GM12873 (cell line): ENCODE results near the gene THSD7B.

Experiments used
- TF ChIP-seq, protein P1 (sequence below): IDR thresholded peaks from 2 replicates; pipeline ENCODE4 v1.5.1; 2012; ENCODE audit warnings: low read depth, mild to moderate bottlenecking, moderate library complexity, low read length, control low read depth; ENCODE audit not compliant: insufficient read depth; ENCODE audit errors: missing control alignments

The THSD7B gene

DNA sequence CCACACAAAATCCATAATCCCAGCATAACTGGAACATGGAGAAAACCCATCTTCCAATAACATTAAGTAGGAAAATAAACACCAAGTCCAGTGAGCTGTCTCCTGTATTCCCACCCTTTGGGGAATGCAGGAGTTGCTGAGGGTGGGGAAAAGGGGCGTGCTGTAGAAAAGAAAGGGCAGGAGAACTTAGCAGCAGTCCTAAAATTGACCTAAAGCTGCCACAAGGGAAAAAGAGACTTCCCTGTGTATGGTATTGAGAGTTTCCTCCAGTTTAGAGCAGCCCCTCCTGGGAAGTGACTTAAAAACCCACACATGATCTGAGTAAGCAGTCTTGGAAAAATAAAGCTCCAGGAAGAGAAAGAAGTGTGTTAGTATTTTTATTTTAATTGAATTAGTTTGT is 428.8 kb downstream of the THSD7B start:
- TF ChIP-seq, protein P1, sequence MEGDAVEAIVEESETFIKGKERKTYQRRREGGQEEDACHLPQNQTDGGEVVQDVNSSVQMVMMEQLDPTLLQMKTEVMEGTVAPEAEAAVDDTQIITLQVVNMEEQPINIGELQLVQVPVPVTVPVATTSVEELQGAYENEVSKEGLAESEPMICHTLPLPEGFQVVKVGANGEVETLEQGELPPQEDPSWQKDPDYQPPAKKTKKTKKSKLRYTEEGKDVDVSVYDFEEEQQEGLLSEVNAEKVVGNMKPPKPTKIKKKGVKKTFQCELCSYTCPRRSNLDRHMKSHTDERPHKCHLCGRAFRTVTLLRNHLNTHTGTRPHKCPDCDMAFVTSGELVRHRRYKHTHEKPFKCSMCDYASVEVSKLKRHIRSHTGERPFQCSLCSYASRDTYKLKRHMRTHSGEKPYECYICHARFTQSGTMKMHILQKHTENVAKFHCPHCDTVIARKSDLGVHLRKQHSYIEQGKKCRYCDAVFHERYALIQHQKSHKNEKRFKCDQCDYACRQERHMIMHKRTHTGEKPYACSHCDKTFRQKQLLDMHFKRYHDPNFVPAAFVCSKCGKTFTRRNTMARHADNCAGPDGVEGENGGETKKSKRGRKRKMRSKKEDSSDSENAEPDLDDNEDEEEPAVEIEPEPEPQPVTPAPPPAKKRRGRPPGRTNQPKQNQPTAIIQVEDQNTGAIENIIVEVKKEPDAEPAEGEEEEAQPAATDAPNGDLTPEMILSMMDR, result no peak

DNA sequence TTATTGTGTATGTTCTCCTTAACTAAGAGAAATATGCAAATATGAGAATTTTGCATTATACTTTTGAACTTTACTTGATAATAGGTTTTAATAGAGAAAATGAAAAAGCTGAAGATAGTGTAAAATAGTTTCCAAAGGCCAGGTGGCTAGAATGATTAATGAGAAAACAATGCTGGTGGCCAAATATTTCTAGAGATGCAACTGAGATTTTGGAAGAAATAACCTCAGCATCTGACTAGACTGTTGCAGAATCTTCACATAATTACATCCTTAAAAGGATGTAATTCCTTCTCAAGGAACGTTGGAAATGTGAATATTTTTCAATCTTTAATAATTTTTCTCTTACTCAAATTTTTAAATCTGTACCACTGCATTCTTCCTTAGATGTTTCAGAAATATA is 434.4 kb downstream of the THSD7B start:
- TF ChIP-seq, protein P1, result no peak

DNA sequence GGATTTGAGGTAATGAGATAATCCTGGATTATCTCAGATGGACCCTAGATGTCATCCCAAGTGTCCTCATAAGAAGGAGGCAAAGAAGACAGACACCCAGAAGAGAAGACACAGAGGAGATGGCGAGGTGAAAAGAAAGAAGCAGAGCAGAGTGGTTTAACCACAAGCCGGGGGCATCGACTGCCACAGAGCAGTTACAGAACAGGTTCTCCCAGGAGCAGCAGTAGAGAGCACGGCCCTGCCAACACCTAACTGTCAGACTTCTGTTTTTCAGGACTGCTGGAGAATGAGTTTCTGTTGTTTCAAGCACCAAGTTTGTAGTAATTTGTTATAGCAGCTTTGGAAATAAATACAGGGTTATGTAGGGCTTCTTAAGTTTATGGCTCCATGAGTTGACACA is 437.0 kb downstream of the THSD7B start:
- TF ChIP-seq, protein P1, result no peak

DNA sequence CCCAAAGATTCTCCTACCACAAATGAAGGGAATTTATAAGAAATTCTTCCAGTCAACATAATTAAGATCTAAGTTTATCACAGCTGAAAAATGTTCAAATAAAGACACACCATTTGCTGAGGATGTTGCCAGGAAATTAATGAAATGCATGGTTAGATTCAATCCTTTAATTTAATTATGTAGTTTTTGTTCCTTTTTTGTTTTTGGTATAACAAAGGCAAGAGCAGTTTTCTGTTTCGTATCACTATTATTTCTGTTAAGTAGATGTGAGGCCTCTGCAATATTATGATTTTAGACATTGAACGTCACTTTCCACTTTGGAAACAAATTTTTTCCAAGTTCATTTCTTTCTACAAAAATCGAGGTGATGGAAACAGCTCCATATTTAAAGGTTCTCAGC is 440.0 kb downstream of the THSD7B start:
- TF ChIP-seq, protein P1, result no peak

DNA sequence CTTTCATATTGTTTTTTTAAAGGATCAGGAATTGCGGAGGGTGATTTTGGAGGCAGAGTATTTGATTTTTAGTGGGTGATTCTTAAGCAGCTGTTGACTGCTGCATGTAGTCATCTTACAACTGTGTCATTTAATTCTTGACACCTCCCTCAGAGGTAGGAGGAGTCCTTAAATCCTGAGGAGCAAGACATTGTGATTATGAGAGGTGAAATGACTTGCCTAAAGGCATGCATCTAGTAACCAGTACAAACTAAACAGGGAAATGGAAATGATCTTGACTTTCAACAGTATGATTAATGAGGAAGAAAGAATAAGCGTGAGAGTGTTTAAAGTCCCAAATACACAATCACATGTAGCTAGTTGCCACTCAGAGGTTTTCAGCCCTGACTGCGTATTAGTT is 440.7 kb downstream of the THSD7B start:
- TF ChIP-seq, protein P1, result no peak

DNA sequence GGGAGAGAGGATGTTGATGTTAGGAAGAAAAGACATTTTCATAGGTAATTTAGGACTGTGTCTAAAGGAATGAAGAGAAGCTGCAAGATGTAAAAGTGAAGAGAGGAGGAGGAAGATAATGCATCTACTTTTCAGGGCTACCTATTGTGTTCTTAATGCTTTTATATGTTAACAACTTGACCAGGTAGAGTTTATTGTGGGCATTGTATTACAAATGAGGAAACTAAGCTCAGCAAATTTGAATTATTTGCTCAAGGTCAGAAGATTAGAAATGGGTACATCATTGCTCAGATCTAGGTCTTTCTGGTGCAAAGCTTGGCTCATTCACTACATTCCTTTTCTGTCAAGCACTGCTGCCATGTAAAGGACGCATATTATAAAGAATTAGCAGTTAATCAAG is 441.7 kb downstream of the THSD7B start:
- TF ChIP-seq, protein P1, result no peak

DNA sequence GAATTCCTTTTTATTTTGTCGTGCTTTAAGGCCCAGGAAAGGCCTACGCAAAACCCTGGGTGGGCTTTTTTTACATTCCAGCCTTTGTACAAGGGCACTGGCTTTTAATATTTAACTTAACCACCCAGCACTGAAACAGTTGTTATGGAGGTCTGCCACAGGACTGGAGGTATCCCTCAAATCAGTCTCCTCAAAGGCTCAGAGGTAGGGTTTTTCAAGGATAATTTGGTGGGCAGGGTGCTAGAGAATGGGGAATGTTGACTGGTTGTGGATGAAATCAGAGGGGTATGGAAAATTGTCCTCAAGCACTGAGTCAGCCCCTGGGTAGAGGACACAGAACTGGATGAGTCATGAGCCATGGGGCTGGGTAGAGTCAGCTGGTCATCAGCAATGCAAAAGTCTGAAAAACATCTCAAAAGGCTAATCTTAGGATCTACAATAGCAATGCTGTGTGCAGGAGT is 443.1 kb downstream of the THSD7B start:
- TF ChIP-seq, protein P1, result no peak
